H1 (cell line): ENCODE measurements around the gene TMED10. TPM values are rescaled to one million over a fixed set of nuclear protein-coding genes. Genes with fewer than 3 reads are reported as not detected.

Source experiments
- BACH1 ChIP-seq: IDR thresholded peaks from 2 replicates; pipeline ENCODE4 v1.6.1; 2012; ENCODE audit warnings: low read length, improper control_type of control experiment
- CEBPB ChIP-seq: IDR thresholded peaks from 2 replicates; pipeline ENCODE4 v1.6.1; 2012; ENCODE audit warnings: low read depth, low read length
- CTBP2 ChIP-seq: IDR thresholded peaks from 2 replicates; pipeline ENCODE4 v1.7.0; 2011; ENCODE audit warnings: borderline replicate concordance, mild to moderate bottlenecking, moderate library complexity, mixed read lengths, low read length; ENCODE audit not compliant: insufficient read depth, insufficient read length
- KDM5A ChIP-seq: fragments of 200-600 bp; IDR thresholded peaks from 2 replicates; pipeline ENCODE4 v1.7.1; 2012; ENCODE audit warnings: mild to moderate bottlenecking, low read length, inconsistent platforms, mixed read lengths
- SIRT6 ChIP-seq: IDR thresholded peaks from one replicate; pipeline ENCODE4 v1.7.1; 2012; ENCODE audit warnings: low read length, inconsistent platforms
- polyA plus RNA-seq, 7 experiments: library from polyadenylated mRNA; depleted of rRNA in 3 of 7; stranded (reverse) in 5 of 7; unstranded in 2 of 7; fragments of >200 nt in 5 of 7; fragments of 200-250 nt in 2 of 7; gene quantifications; 1 replicate in 5 of 7; 2 replicates in 1 of 7; 4 replicates in 1 of 7; pipeline versions ENCODE4 v1.2.1 to v1.2.3, GENCODE V29; 2011 to 2013; ENCODE audit warnings: missing spikeins in 2 of 7, mixed read lengths in 2 of 7
- total RNA-seq: library from RNA; stranded (reverse); fragmentation: NEBNext Ultra II Directional; extraction: Animal tissue kit (Norgen Biotek cat#: 25700); gene quantifications from 2 replicates; pipeline ENCODE4 v1.2.1, GENCODE V29; 2021

The TMED10 gene
- total and polyA plus RNA-seq, 2 of the 8 experiments (the other 6 are each of a cell fraction or from before 2014, with no cell fraction given), result 218 to 250 TPM

DNA sequence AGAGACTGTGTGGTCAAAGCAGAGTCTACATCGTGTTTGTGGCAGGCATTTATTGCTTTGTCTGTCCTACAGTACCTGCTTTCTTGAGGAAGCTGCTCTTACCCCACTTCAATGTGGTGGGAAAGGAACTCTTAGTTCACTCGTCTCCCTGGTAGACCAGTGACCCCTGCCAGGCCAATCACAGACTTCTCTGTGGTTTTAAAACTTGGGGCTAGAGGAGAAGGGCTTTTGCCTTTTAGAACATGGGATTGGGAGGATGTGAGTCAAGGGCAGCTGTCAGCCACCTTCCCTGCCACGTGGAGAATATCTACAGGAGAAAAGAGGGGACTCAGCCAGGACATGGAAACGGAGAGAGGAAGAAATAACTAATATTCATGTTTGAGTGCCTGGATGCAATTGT lies 36.8 kb upstream of the TMED10 start (continued):
- TF ChIP-seq KDM5A (no peak), CTBP2 (no peak), BACH1 (no peak), CEBPB (no peak), SIRT6 (no peak)
